Stimulated activated naive CD8-positive, alpha-beta T cell treated with anti-CD3 and anti-CD28 coated beads, Interleukin-15, Interleukin-2, amounts not matched to agents 100 ng/mL and 50 ng/mL, for 24 hours (primary cell): ENCODE measurements around the gene STMP1.

Experiments
- H3K27ac Mint-ChIP-seq: one replicate; pipeline ENCODE4 v1.8.0; 2021; ENCODE audit warnings: mild to moderate bottlenecking, mixed read lengths
- H3K27me3 Mint-ChIP-seq: one replicate; pipeline ENCODE4 v1.8.0; 2021; ENCODE audit warnings: mixed read lengths
- H3K36me3 Mint-ChIP-seq: one replicate; pipeline ENCODE4 v1.8.0; 2021; ENCODE audit warnings: low read depth, mixed read lengths
- H3K4me1 Mint-ChIP-seq: one replicate; pipeline ENCODE4 v1.8.0; 2021; ENCODE audit warnings: low read depth, mixed read lengths
- H3K4me3 Mint-ChIP-seq: one replicate; pipeline ENCODE4 v1.8.0; 2021; ENCODE audit warnings: mild to moderate bottlenecking, mixed read lengths
- H3K9me3 Mint-ChIP-seq: one replicate; pipeline ENCODE4 v1.8.0; 2021; ENCODE audit warnings: mixed read lengths

STMP1 gene

GRCh38 chr7:135704698-135705097 lies 42.4 kb downstream of the STMP1 start:
- H3K9me3 Mint-ChIP-seq, result no peaks in the 10 kb centered on the region
- H3K27ac Mint-ChIP-seq, result no peak overlapping the region
- H3K36me3 Mint-ChIP-seq, result no peaks in the 10 kb centered on the region
- no peak overlapping the region for H3K4me3 Mint-ChIP-seq
- no peaks in the 10 kb centered on the region for H3K4me1 Mint-ChIP-seq
- H3K27me3 Mint-ChIP-seq, result no peaks in the 10 kb centered on the region

GRCh38 chr7:135706038-135706742 lies 43.9 kb downstream of the STMP1 start:
- no peaks in the 10 kb centered on the region for H3K4me1 Mint-ChIP-seq
- H3K27me3 Mint-ChIP-seq, result no peaks in the 10 kb centered on the region
- no peaks in the 10 kb centered on the region for H3K9me3 Mint-ChIP-seq
- H3K36me3 Mint-ChIP-seq, result no peaks in the 10 kb centered on the region
- H3K4me3 Mint-ChIP-seq, result no peak overlapping the region
- no peak overlapping the region for H3K27ac Mint-ChIP-seq

- no peaks in the 10 kb centered on the region for H3K9me3 Mint-ChIP-seq
- no peak overlapping the region for H3K4me3 Mint-ChIP-seq
- no peaks in the 10 kb centered on the region for H3K4me1 Mint-ChIP-seq
- no peaks in the 10 kb centered on the region for H3K27me3 Mint-ChIP-seq
- H3K27ac Mint-ChIP-seq, result no peak overlapping the region
- H3K36me3 Mint-ChIP-seq, result no peaks in the 10 kb centered on the region
Measured at GRCh38 chr7:135706858-135707569, 44.7 kb downstream of the STMP1 start.

GRCh38 chr7:135707570-135707966 lies 45.3 kb downstream of the STMP1 start:
- no peaks in the 10 kb centered on the region for H3K36me3 Mint-ChIP-seq

GRCh38 chr7:135708041-135708440 lies 45.7 kb downstream of the STMP1 start:
- Mint-ChIP-seq H3K9me3 (no peaks in the 10 kb centered on the region), H3K4me1 (no peaks in the 10 kb centered on the region), H3K4me3 (no peak overlapping the region), H3K27me3 (no peaks in the 10 kb centered on the region), H3K36me3 (no peaks in the 10 kb centered on the region), H3K27ac (no peak overlapping the region)

More at GRCh38 chr7:135707570-135707966, 45.3 kb downstream of the STMP1 start:
- H3K27me3 Mint-ChIP-seq, result no peaks in the 10 kb centered on the region
- no peak overlapping the region for H3K27ac Mint-ChIP-seq
- no peaks in the 10 kb centered on the region for H3K4me1 Mint-ChIP-seq
- no peak overlapping the region for H3K4me3 Mint-ChIP-seq
- no peaks in the 10 kb centered on the region for H3K9me3 Mint-ChIP-seq

GRCh38 chr7:135709508-135709907 lies 47.2 kb downstream of the STMP1 start:
- H3K4me3 Mint-ChIP-seq, result no peak overlapping the region
- no peaks in the 10 kb centered on the region for H3K27me3 Mint-ChIP-seq
- H3K36me3 Mint-ChIP-seq, result no peaks in the 10 kb centered on the region
- no peaks in the 10 kb centered on the region for H3K9me3 Mint-ChIP-seq
- no peaks in the 10 kb centered on the region for H3K4me1 Mint-ChIP-seq
- H3K27ac Mint-ChIP-seq, result no peak overlapping the region

- H3K4me1 Mint-ChIP-seq, result no peaks in the 10 kb centered on the region
- no peaks in the 10 kb centered on the region for H3K36me3 Mint-ChIP-seq
- H3K27me3 Mint-ChIP-seq, result no peaks in the 10 kb centered on the region
- no peak overlapping the region for H3K4me3 Mint-ChIP-seq
- no peak overlapping the region for H3K27ac Mint-ChIP-seq
- H3K9me3 Mint-ChIP-seq, result no peaks in the 10 kb centered on the region
Measured at GRCh38 chr7:135710417-135711138, 48.3 kb downstream of the STMP1 start.

GRCh38 chr7:135711139-135711469 lies 48.8 kb downstream of the STMP1 start:
- Mint-ChIP-seq H3K36me3 (no peaks in the 10 kb centered on the region), H3K27ac (no peak overlapping the region), H3K4me3 (no peak overlapping the region), H3K4me1 (no peaks in the 10 kb centered on the region), H3K9me3 (no peaks in the 10 kb centered on the region), H3K27me3 (no peaks in the 10 kb centered on the region)

GRCh38 chr7:135712182-135712782 lies 50.0 kb downstream of the STMP1 start:
- Mint-ChIP-seq H3K4me3 (no peak overlapping the region), H3K9me3 (no peaks in the 10 kb centered on the region), H3K27ac (no peak overlapping the region), H3K27me3 (no peaks in the 10 kb centered on the region), H3K36me3 (no peaks in the 10 kb centered on the region), H3K4me1 (no peaks in the 10 kb centered on the region)

GRCh38 chr7:135712796-135713195 lies 50.5 kb downstream of the STMP1 start:
- no peaks in the 10 kb centered on the region for H3K27me3 Mint-ChIP-seq
- H3K36me3 Mint-ChIP-seq, result no peaks in the 10 kb centered on the region
- H3K4me1 Mint-ChIP-seq, result no peaks in the 10 kb centered on the region
- H3K27ac Mint-ChIP-seq, result no peak overlapping the region
- H3K9me3 Mint-ChIP-seq, result no peaks in the 10 kb centered on the region
- no peak overlapping the region for H3K4me3 Mint-ChIP-seq

- no peak overlapping the region for H3K27ac Mint-ChIP-seq
- H3K27me3 Mint-ChIP-seq, result peaks cover 6% of the 10 kb centered on the region
- H3K36me3 Mint-ChIP-seq, result no peaks in the 10 kb centered on the region
- no peaks in the 10 kb centered on the region for H3K9me3 Mint-ChIP-seq
- H3K4me3 Mint-ChIP-seq, result no peak overlapping the region
- no peaks in the 10 kb centered on the region for H3K4me1 Mint-ChIP-seq
Measured at GRCh38 chr7:135713836-135714470, 51.6 kb downstream of the STMP1 start.

- Mint-ChIP-seq H3K27ac (no peak overlapping the region), H3K36me3 (no peaks in the 10 kb centered on the region), H3K9me3 (no peaks in the 10 kb centered on the region), H3K27me3 (peaks cover 6% of the 10 kb centered on the region), H3K4me3 (no peak overlapping the region), H3K4me1 (no peaks in the 10 kb centered on the region)
Measured at GRCh38 chr7:135714534-135715009, 52.3 kb downstream of the STMP1 start.

GRCh38 chr7:135715055-135715522 lies 52.8 kb downstream of the STMP1 start:
- H3K4me1 Mint-ChIP-seq, result no peaks in the 10 kb centered on the region
- no peak overlapping the region for H3K4me3 Mint-ChIP-seq
- H3K27me3 Mint-ChIP-seq, result peaks cover 9% of the 10 kb centered on the region
- H3K36me3 Mint-ChIP-seq, result no peaks in the 10 kb centered on the region
- H3K27ac Mint-ChIP-seq, result no peak overlapping the region
- no peaks in the 10 kb centered on the region for H3K9me3 Mint-ChIP-seq

GRCh38 chr7:135715673-135716072 lies 53.4 kb downstream of the STMP1 start:
- Mint-ChIP-seq H3K9me3 (no peaks in the 10 kb centered on the region), H3K36me3 (no peaks in the 10 kb centered on the region), H3K27me3 (peaks cover 9% of the 10 kb centered on the region), H3K4me3 (no peak overlapping the region), H3K27ac (no peak overlapping the region), H3K4me1 (no peaks in the 10 kb centered on the region)
